Colonic mucosa (tissue), 4 donors: ENCODE results near the gene DMC1. TPM values are rescaled to one million over a fixed set of nuclear protein-coding genes. Genes with fewer than 3 reads are reported as not detected.

Experiments
- DNase-seq: peaks from one replicate; pipeline ENCODE4 v3.0.0-alpha.2; 2020
- H3K27ac ChIP-seq: fragments of 200-600 bp; one replicate; pipeline ENCODE4 v1.8.0; 2021
- H3K27me3 ChIP-seq: fragments of 200-600 bp; one replicate; pipeline ENCODE4 v1.8.0; 2021
- H3K36me3 ChIP-seq: fragments of 200-600 bp; one replicate; pipeline ENCODE4 v1.8.0; 2021
- H3K4me1 ChIP-seq: fragments of 200-600 bp; one replicate; pipeline ENCODE4 v1.8.0; 2021; ENCODE audit warnings: mild to moderate bottlenecking
- H3K4me3 ChIP-seq: fragments of 200-600 bp; one replicate; pipeline ENCODE4 v1.8.0; 2021
- H3K9ac ChIP-seq, 2 donors: one replicate each; pipeline ENCODE4 v1.7.0; 2013; ENCODE audit warnings: control low read depth in 2 of 2, low read depth in 2 of 2, low read length in 2 of 2
- H3K9me3 ChIP-seq: fragments of 200-600 bp; one replicate; pipeline ENCODE4 v1.8.0; 2021
- CTCF ChIP-seq: fragments of 200-600 bp; IDR thresholded peaks from one replicate; pipeline ENCODE4 v1.8.0; 2022; ENCODE audit warnings: antibody characterized with exemption, mild to moderate bottlenecking
- intact Hi-C: fragments of 100-400 bp; cut with DNase I; formaldehyde crosslinking; loops from one replicate; pipeline ENCODE4 v1.14.1; 2022
- total RNA-seq, 2 donors: library from RNA; stranded (reverse); fragmentation: NEBNext Ultra II Directional in 1 of 2; extraction: Animal tissue kit (Norgen Biotek cat#: 25700) in 1 of 2; gene quantifications; one replicate each; pipeline ENCODE4 v1.2.1, GENCODE V29; 2021
- donor health status: healthy.
- donor health status: DM: no; HTN: no; CAD: no.
- donor health status: DM: no; HTN: no; CAD: no.

DMC1 gene
- total RNA-seq, 2 donors from 2014 or later: 2.0 to 3.0 TPM

GRCh38 chr22:38469306-38469781 lies 100.6 kb downstream of the DMC1 start:
- Histone ChIP-seq H3K4me1 (no peaks in the 10 kb centered on the region), H3K27me3 (peaks cover 9% of the 10 kb centered on the region), H3K9me3 (no peaks in the 10 kb centered on the region), H3K27ac (no peak overlapping the region), H3K36me3 (no peaks in the 10 kb centered on the region), H3K4me3 (no peak overlapping the region), H3K9ac (no peak overlapping the region)
- DNase-seq: no peak
- TF ChIP-seq CTCF: no peak
- intact Hi-C loops: no loop called here

Other genes starting within 250 kb of the DMC1 start
- not detected for gene KCNJ4, start 115.0 kb downstream of the DMC1 start, total RNA-seq
- gene KDELR3, start 102.1 kb downstream of the DMC1 start, total RNA-seq: 10 to 100 TPM; 26.7 to 29.1 TPM
- 100 to 1,000 TPM; 333 to 359 TPM for gene DDX17, start 63.9 kb downstream of the DMC1 start, total RNA-seq
- 1 to 10 TPM in 1 of 2 donors, under 1 TPM in 1; 0.21 to 2.0 TPM for gene FAM227A, start 86.2 kb upstream of the DMC1 start, total RNA-seq
- 10 to 100 TPM; 27.4 to 38.1 TPM for gene CBY1, start 86.5 kb upstream of the DMC1 start, total RNA-seq
- 100 to 1,000 TPM in 1 of 2 donors, 10 to 100 TPM in 1; 97.1 to 149 TPM for gene TOMM22, start 111.8 kb upstream of the DMC1 start, total RNA-seq
- gene JOSD1, start 130.8 kb upstream of the DMC1 start, total RNA-seq: 100 to 1,000 TPM in 1 of 2 donors, 10 to 100 TPM in 1; 52.4 to 108 TPM
- 10 to 100 TPM; 64.6 to 65.6 TPM for gene GTPBP1, start 135.8 kb upstream of the DMC1 start, total RNA-seq
- 100 to 1,000 TPM; 106 to 123 TPM for gene SUN2, start 185.8 kb upstream of the DMC1 start, total RNA-seq
- gene DNAL4, start 224.0 kb upstream of the DMC1 start, total RNA-seq: 10 to 100 TPM; 15.8 to 17.8 TPM